Panc1 (cell line): ENCODE data around the gene TFB1M. TPM values are rescaled to one million over a fixed set of nuclear protein-coding genes. Genes with fewer than 3 reads are reported as not detected.

Experiments
- ATAC-seq: fragments of 200-7000 bp; cut with Tn5 transposase; 2 replicates; pipeline ENCODE4 v1.9.1; 2020; ENCODE audit warnings: mild to moderate bottlenecking, moderate library complexity
- BruUV-seq: library from RNA; stranded (reverse); fragments of 400-500 nt; replicated peaks from 2 replicates; lab custom pipeline; 2021; lab: Mats Ljungman, UMichigan
- CTCF ChIA-PET: fragments of 300-600 bp; sonication (Branson Sonifier 250); formaldehyde crosslinking; loops from one replicate; lab custom pipeline; 2022; ENCODE audit warnings: antibody characterized with exemption; lab: Charles Lee
- POLR2A ChIA-PET: fragments of 300-600 bp; sonication (Branson Sonifier 250); formaldehyde crosslinking; loops from one replicate; lab custom pipeline; 2022; ENCODE audit warnings: antibody characterized with exemption; lab: Charles Lee
- DNase-seq: peaks from one replicate; pipeline ENCODE4 v3.0.0-alpha.2; 2010; ENCODE audit warnings: low read depth, low spot score
- H3K27ac ChIP-seq: 2 replicates; pipeline ENCODE4 v1.5.1; 2011; ENCODE audit warnings: mild to moderate bottlenecking, low read length, inconsistent platforms
- H3K27me3 ChIP-seq: fragments of 200-500 bp; sonication (Bioruptor generic); 2 replicates; pipeline ENCODE4 v1.6.0; 2014; ENCODE audit warnings: low read length, inconsistent platforms; ENCODE audit not compliant: control insufficient read depth, insufficient read depth
- H3K36me3 ChIP-seq: fragments of 200-500 bp; sonication (Bioruptor generic); 2 replicates; pipeline ENCODE4 v1.5.1; 2014; ENCODE audit warnings: inconsistent platforms, mild to moderate bottlenecking, low read length, moderate library complexity; ENCODE audit not compliant: control insufficient read depth, insufficient read depth
- H3K4me1 ChIP-seq: 2 replicates; pipeline ENCODE4 v1.5.1; 2011; ENCODE audit warnings: inconsistent platforms, mild to moderate bottlenecking, low read length, moderate library complexity; ENCODE audit not compliant: control insufficient read depth, insufficient read depth
- H3K4me3 ChIP-seq, 2 experiments: 2 replicates each; pipeline ENCODE4 v1.5.1; 2011 to 2012; ENCODE audit warnings: low read depth in 2 of 2, low read length in 2 of 2, mild to moderate bottlenecking in 2 of 2, inconsistent platforms in 1 of 2, moderate library complexity in 1 of 2
- H3K9me3 ChIP-seq: fragments of 200-500 bp; sonication (Bioruptor generic); 2 replicates; pipeline ENCODE4 v1.5.1; 2014; ENCODE audit warnings: low read depth, mild to moderate bottlenecking, inconsistent platforms, low read length, moderate library complexity; ENCODE audit not compliant: control insufficient read depth, insufficient read depth
- POLR2AphosphoS5 ChIP-seq: IDR thresholded peaks from 2 replicates; pipeline ENCODE4 v1.6.1; 2012; ENCODE audit warnings: mild to moderate bottlenecking, low read depth, low read length, moderate library complexity
- SIN3A ChIP-seq: IDR thresholded peaks from 2 replicates; pipeline ENCODE4 v1.6.1; 2012; ENCODE audit warnings: low read depth, mild to moderate bottlenecking, low read length, moderate library complexity, borderline replicate concordance; ENCODE audit not compliant: insufficient read depth
- TCF7L2 ChIP-seq: IDR thresholded peaks from 2 replicates; pipeline ENCODE4 v1.6.1; 2011; ENCODE audit warnings: mild to moderate bottlenecking, low read depth, low read length, inconsistent platforms
- in situ Hi-C: cut with HindIII; loops from 2 replicates; pipeline ENCODE4 v1.10.0; 2016; ENCODE audit warnings: low sequenced_read_pairs, low pct_unique_long_range_greater_than_20kb
- intact Hi-C: fragments of 100-400 bp; cut with micrococcal nuclease; formaldehyde crosslinking; loops from one replicate; pipeline ENCODE4 v1.10.0; 2022; ENCODE audit not compliant: unreplicated experiment
- total RNA-seq: library from RNA; stranded (reverse); gene quantifications from one replicate; pipeline ENCODE4 v1.2.1, GENCODE V29; 2021; ENCODE audit not compliant: unreplicated experiment
- TF ChIP-seq, protein P1 (sequence below), 2 experiments: IDR thresholded peaks; 2 replicates each; pipeline ENCODE4 v1.6.1; 2011 to 2012; ENCODE audit warnings: low read depth in 2 of 2, control low read depth in 1 of 2, low read length in 1 of 2, mild to moderate bottlenecking in 1 of 2, moderate library complexity in 1 of 2; ENCODE audit not compliant: insufficient read depth in 1 of 2
- TF ChIP-seq, protein P2 (sequence below): fragments of 450-650 bp; IDR thresholded peaks from 2 replicates; pipeline ENCODE4 v1.5.1; 2017; ENCODE audit warnings: mild to moderate bottlenecking

TFB1M gene
- total RNA-seq, 1 experiment from 2014 or later = 32.0 TPM

DNA sequence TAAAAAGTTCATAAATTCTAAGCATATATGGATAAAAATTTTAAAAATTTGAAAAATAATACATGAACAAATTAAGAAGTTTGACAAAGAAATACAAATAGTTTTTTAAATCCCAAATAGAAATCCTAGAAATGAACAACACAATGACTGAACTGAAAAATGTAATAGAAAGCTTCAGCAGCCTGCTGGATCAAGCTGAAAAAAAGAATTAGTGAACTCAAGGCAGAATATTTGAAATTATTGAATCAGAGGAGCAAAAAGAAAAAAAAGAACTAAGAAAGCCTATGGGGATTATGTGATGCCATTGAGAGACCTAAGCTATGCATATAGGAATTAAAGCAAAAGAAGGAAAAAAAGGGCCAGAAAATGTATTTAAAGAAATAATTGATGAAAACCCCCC is 39.9 kb upstream of the TFB1M start:
- ChIA-PET POLR2A (no interaction called here), CTCF (no interaction called here)
- DNase-seq (no peak), ATAC-seq (no peak)
- H3K4me1 ChIP-seq = no peaks in the 10 kb centered on the region
- H3K27me3 ChIP-seq = no peaks in the 10 kb centered on the region
- no peak overlapping the region for H3K4me3 ChIP-seq
- in situ Hi-C loops (no loop called here), intact Hi-C loops (no loop called here)
- no peaks in the 10 kb centered on the region; the same call in 1 of the 2 replicates for H3K9me3 ChIP-seq
- no peak overlapping the region for H3K27ac ChIP-seq
- no TSS peak for BruUV-seq
- TF ChIP-seq, protein P1, sequence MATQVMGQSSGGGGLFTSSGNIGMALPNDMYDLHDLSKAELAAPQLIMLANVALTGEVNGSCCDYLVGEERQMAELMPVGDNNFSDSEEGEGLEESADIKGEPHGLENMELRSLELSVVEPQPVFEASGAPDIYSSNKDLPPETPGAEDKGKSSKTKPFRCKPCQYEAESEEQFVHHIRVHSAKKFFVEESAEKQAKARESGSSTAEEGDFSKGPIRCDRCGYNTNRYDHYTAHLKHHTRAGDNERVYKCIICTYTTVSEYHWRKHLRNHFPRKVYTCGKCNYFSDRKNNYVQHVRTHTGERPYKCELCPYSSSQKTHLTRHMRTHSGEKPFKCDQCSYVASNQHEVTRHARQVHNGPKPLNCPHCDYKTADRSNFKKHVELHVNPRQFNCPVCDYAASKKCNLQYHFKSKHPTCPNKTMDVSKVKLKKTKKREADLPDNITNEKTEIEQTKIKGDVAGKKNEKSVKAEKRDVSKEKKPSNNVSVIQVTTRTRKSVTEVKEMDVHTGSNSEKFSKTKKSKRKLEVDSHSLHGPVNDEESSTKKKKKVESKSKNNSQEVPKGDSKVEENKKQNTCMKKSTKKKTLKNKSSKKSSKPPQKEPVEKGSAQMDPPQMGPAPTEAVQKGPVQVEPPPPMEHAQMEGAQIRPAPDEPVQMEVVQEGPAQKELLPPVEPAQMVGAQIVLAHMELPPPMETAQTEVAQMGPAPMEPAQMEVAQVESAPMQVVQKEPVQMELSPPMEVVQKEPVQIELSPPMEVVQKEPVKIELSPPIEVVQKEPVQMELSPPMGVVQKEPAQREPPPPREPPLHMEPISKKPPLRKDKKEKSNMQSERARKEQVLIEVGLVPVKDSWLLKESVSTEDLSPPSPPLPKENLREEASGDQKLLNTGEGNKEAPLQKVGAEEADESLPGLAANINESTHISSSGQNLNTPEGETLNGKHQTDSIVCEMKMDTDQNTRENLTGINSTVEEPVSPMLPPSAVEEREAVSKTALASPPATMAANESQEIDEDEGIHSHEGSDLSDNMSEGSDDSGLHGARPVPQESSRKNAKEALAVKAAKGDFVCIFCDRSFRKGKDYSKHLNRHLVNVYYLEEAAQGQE (IDR thresholded peaks at IDR 0.05; ENCODE audit: insufficient read depth in 1 of 2, low read depth in 2 of 2, low read length in 1 of 2) = no peak
- TF ChIP-seq TCF7L2 (no peak), POLR2AphosphoS5 (no peak), SIN3A (no peak)
- TF ChIP-seq, protein P2, sequence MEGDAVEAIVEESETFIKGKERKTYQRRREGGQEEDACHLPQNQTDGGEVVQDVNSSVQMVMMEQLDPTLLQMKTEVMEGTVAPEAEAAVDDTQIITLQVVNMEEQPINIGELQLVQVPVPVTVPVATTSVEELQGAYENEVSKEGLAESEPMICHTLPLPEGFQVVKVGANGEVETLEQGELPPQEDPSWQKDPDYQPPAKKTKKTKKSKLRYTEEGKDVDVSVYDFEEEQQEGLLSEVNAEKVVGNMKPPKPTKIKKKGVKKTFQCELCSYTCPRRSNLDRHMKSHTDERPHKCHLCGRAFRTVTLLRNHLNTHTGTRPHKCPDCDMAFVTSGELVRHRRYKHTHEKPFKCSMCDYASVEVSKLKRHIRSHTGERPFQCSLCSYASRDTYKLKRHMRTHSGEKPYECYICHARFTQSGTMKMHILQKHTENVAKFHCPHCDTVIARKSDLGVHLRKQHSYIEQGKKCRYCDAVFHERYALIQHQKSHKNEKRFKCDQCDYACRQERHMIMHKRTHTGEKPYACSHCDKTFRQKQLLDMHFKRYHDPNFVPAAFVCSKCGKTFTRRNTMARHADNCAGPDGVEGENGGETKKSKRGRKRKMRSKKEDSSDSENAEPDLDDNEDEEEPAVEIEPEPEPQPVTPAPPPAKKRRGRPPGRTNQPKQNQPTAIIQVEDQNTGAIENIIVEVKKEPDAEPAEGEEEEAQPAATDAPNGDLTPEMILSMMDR = no peak
- no peaks in the 10 kb centered on the region for H3K36me3 ChIP-seq

DNA sequence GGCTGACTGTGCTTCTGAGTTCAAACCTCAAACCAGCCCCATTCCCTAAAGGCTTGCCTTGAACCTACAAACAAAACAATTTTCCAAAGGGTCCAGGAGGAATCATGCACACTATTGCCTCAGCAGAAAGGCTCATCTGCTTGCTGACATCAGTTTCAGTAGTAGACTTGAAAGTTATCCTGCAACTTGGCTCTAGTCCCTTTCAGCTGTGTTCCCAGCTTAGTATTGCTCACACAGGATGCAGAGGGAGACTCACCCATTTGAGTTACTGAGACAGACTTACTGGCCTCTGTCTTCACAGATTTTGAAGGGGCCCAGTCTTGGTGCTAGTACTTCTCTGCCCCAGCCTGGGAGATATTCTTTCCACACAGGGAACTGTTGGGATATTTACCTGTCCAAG is 38.5 kb upstream of the TFB1M start:
- TF ChIP-seq, protein P2 = no peak
- no peak for TF ChIP-seq TCF7L2
- TF ChIP-seq POLR2AphosphoS5 = no peak
- TF ChIP-seq, protein P1 (IDR thresholded peaks at IDR 0.05; ENCODE audit: insufficient read depth in 1 of 2, low read depth in 2 of 2, low read length in 1 of 2) = no peak
- TF ChIP-seq SIN3A = no peak
- intact Hi-C loops = no loop called here
- Histone ChIP-seq H3K9me3 (no peaks in the 10 kb centered on the region; the same call in 1 of the 2 replicates), H3K36me3 (no peaks in the 10 kb centered on the region), H3K4me1 (no peaks in the 10 kb centered on the region), H3K27ac (no peak overlapping the region), H3K27me3 (no peaks in the 10 kb centered on the region), H3K4me3 (no peak overlapping the region)
- ATAC-seq = no peak
- no peak for DNase-seq
- CTCF ChIA-PET = no interaction called here
- in situ Hi-C loops = no loop called here
- BruUV-seq = no TSS peak
- POLR2A ChIA-PET = no interaction called here
